HG03354 (cell line): ENCODE measurements around the gene SLC2A9.
"Not testable (repeated sequence)": the region's sequence is repeated elsewhere in the genome, so short reads cannot be mapped to it uniquely, and the experiment has no call there.

Source experiments
- ATAC-seq: cut with Tn5 transposase; IDR thresholded peaks from one replicate; pipeline ENCODE4 v1.9.1; 2021; ENCODE audit warnings: mild to moderate bottlenecking; ENCODE audit not compliant: unreplicated experiment, poor library complexity, severe bottlenecking

The SLC2A9 gene

GRCh38 chr4:10005632-10006031 lies 15.7 kb downstream of the SLC2A9 start:
- ATAC-seq, result no peak

GRCh38 chr4:10003666-10004065 lies 17.6 kb downstream of the SLC2A9 start:
- ATAC-seq, result peak; percentile 34

DNA sequence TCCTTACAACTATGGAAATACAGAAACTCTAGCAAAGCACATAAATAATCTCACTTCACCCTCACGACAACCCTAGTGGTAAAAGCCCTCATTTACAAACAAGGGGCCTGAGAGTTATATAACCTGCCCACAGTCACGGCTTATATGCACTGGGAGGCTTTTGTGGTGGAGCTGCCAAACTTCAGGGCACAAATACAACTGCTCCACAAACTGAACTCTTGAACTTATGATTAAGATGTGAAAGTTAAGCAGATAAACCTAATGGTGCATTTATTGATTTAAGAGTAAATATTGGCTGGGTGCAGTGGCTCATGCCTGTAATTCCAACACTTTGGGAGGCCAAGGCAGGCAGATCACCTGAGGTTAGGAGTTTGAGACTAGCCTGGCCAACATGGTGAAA lies 19.0 kb downstream of the SLC2A9 start:
- ATAC-seq, result no peak

DNA sequence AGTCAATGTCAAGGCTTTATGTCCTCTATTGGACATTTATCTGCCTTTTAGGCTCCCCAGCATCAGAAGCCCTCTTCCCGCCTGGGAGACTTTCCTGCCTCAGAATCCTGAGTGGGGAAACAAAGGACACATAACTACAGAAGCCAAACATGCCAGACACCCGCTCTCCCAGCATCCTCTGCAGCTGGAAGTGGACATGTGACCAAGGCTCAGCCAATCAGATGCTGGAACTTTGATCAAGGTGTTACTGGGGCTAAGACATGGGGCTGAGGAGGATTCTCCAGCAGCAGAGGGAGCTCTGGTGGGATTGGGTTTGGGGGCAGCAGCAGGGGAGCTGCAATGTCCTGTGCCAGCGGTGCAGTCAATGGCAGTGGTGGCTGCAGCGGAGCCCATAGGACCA lies 19.5 kb downstream of the SLC2A9 start:
- ATAC-seq, result no peak

GRCh38 chr4:9999956-10000561 lies 21.2 kb downstream of the SLC2A9 start:
- peak; percentile 64 for ATAC-seq

DNA sequence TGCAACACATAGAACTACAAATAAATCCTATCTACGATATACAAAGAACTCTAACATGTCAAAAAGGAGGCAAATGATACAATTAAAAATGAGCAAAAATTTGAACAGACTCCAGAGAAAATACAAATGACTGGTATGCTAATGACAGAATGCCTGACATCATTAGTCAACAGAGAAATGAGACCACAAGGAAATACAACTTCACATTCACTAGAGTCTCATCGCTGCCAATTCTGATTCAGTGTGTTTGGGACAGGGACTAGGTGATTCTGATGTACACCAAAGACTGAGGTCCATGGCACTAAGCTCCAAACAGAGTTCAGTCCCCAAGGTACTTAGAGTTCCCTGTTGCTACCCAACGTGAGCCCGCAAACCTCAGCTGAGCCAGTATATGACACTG lies 23.4 kb downstream of the SLC2A9 start:
- ATAC-seq, result no peak

GRCh38 chr4:9996319-9997110 lies 24.8 kb downstream of the SLC2A9 start:
- ATAC-seq, result no peak

DNA sequence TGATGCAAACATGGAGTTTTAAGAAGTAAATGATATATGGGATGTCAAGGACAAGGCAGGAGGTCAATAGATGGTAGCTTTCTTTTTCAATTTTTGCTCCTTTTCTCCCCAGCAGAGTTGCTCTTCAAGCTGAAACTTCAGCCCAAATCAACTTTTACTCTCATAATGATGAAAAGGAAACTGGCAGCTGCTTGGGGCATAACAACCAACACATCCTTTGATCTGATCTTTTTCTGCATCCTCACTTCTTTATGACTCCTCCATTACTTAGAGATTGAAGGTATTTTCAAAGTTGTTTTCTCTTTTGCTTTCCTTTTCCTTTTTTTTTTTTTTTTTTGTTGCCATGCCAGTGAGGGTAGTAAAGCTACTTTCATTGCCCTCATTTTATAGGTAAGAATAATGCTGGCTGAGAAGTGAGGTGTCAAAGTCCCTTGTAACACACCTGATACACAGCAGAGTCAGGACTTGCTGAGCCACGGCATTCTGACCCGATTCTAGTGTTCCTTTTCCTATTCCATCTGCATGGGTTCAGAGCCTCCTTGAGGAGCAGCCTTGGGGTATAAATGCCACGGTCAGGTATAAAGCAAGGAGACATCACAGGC lies 26.9 kb downstream of the SLC2A9 start:
- ATAC-seq, result peak; percentile 86

DNA sequence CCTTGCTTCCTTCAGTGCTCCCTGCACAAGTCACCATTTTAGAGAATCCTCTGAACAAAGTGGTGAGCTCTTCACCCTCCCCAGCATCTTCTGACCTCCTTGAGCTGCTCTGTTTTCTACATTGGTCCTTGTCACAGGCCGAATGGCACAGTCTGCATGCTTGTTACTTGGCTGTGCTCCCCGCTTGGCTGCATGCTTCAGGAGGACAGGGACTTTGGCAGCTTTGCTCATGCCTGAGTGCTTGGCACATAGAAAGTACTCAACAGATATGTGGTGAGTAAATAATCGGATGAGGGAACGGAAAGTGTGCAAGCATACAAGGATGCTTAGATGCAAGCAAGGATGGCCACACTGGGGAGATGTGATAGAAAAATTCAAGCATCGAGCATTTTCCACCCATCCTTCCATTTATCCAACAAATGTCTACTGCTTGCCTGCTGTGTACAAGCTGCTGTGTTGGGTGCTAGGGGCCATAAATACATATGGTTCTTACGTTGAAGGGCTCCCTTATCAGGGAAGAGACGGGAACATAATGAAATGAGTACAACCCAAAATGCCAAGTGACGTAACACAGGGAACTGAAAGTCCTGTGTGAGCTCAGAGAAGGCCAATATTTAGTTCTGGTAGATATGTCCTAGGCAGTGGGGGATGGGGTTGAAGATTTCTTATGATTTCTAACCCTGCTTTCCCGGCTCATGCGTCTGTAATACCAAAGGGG lies 31.2 kb downstream of the SLC2A9 start:
- ATAC-seq, result no peak

GRCh38 chr4:9988933-9989332 lies 32.4 kb downstream of the SLC2A9 start:
- no peak for ATAC-seq

DNA sequence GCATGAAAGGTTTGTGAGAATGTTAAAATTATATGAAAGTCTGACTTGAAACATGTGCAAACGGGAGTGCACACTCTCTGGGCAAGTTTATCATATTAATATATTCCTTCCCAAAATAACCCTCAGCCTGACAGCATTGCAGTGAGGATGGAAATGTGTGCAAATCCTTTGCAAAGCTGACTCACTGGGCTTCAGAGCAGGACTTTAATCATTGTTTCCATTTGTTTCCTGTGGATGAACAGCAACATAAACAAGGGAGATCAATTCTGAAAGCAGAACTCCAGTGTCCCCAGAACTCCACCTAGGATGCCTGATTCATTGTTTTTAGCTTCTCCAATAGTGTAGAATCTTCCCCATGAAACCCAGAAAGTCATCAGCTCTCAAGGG lies 32.9 kb downstream of the SLC2A9 start:
- peak; percentile 20 for ATAC-seq

DNA sequence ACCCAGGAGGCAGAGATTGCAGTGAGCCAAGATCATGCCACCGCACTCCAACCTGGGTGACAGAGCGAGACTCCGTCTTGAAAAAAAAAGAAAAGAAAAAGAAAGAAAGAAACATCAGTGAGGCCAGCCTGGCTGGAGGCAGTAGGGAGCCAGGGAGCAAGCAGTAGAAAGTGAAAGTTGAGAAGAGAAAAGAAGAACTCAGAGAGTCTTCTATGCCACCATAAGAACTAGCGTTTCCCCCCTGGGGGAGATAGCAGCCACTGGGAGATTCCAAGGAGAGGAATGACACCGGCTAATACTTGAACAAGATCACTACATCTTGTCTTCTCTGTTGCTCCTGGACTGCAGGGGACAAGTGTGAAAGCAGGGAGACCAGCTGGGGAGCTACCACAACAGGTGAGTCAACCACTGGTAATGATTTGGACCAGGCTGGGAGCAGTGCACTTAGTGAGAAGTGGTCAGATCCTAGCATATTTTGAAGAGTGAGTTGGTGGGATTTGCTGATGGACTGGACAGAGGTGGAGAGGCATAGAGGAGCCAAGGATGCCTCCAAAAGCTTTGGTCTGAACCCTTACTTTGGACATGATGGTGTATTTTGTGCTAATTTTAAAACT lies 33.4 kb downstream of the SLC2A9 start:
- ATAC-seq, result peak; percentile 52

DNA sequence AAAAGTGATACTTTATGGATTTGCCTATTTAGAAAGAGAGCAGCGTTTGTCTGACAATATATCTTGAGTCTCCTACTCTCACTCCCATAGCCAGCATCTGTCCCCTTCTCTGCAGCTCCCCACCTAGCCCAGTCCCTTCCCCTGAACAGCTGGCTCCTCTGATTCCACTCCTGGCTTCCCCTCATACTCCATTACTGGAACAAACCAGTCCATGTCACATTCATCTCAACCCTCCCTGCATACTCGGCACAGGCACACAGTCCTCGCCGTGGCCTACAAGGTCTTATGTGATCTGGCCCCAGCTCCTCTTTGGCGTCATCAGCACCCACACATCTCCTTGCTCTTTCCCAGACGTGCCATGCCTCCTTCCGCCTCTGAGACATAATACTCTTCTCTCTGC lies 36.7 kb downstream of the SLC2A9 start:
- no peak for ATAC-seq

GRCh38 chr4:9983211-9983610 lies 38.1 kb downstream of the SLC2A9 start:
- ATAC-seq, result no peak

DNA sequence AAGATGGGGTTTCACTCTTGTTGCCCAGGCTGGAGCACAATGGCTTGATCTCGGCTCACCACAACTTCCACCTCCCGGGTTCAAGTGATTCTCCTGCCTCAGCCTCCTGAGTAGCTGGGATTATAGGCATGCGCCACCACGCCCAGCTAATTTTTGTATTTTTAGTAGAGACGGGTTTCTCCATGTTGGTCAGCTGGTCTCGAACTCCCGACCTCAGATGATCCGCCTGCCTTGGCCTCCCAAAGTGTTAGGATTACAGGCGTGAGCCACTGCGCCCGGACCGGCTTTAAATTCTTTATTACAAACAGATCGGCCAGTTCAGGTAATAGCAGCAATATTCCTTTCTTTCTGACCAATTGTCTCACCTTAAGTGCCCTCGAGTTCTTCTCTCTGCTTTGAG lies 39.4 kb downstream of the SLC2A9 start:
- not testable (repeated sequence) for ATAC-seq

GRCh38 chr4:9980898-9981297 lies 40.4 kb downstream of the SLC2A9 start:
- no peak for ATAC-seq

DNA sequence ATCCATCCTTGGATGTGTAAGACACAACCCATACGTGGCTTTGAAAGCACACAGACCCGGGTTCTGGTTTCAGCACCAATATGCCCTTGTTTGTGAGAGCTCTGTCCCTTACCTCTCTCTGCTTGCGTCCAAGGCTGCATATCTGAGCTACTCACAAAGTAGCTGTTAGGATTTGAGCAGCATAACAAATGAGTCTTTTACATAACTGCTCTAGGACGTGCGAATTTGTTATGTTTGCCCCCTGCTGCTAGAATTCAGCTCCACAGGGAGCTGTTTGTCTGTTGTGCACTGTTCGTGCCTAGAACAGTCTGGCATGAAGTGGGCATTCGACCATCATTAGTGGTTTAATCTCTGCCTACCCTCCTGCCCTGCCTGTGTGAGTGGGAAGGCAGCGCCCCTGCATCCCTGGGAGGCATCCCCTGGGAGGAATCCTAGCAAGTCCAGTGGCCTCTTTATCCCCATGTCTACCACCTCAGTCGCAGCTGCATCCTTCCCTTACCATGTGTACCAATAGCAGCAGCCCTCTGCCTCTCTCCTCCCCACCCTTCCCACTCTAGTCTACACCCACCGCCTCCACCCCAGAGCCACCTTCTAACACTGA lies 42.1 kb downstream of the SLC2A9 start:
- no peak for ATAC-seq

DNA sequence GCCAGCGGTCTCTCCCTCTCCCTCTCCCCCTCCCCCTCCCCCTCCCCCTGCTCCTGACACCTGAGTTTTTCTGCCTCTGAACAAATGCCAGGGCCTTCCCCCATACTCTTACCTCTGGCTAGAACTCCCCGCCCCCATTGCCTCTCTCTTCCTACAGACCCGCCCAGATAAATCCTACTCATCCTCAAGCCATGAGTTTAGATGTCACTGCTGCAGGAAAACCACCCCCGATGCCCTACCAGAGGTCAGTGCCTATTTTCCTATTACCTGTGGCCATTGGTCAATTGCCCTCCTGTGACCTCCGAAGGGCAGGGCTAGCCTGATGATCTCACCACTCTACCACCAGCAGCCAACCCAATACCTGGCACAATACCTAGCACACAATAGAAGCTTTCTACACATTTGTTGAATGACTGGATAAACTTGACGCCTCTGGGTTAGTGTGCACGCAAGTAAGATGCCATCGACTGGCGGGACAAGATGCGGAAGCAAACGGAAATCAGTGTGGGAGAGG lies 43.7 kb downstream of the SLC2A9 start:
- ATAC-seq, result no peak

- ATAC-seq, result no peak
These were observed 44.5 kb downstream of the SLC2A9 start for GRCh38 chr4:9976781-9977180.

GRCh38 chr4:9976293-9976692 lies 45.0 kb downstream of the SLC2A9 start:
- no peak for ATAC-seq
